Ramos (cell line): ENCODE results near the gene BNC2.

Experiments used
- in situ Hi-C: fragments of 300-500 bp; cut with MboI; formaldehyde crosslinking; loops from one replicate; pipeline ENCODE4 v1.14.3; 2022; ENCODE audit warnings: low sequenced_read_pairs; ENCODE audit not compliant: unreplicated experiment

Gene BNC2

DNA sequence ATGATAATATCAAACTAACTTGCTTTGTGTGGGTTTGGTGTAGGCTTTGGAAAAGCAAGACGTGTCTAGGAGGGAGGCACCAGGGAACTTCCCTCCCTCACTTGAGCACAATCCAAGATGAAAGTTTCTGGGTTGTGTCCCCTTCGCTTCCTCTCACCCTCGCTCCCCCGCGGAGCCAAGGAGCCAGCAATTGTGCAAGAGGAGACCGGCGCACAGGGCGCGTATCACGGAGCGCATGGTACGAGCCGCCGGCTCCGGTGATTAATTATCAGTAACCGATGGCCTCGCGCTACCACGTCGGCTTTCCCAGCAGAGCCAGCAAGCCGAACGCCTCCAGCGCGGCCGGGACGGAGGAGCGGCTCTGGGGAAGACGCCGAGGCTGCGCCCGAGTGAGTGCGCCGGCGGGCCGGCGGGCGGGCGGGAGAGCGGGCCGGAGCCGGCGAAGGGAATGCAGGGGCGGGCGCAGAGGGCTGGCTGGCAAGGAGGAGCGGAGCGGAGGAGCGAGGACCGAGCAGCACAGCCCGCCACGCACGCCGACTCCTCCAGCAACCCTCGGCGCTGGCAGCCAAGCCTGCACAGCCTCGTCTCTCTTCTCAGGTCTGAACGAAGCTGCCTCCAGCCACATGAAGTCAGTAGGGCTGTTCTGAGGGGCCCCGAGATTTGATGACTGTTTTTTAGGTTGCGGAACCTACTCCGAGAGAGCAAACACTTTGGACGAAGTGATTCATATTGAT, 143.6 kb downstream of the BNC2 start:
- in situ Hi-C loops: no loop called here

- in situ Hi-C loops: no loop called here
These were observed 144.4 kb downstream of the BNC2 start for GRCh38 chr9:16726029-16726428.

DNA sequence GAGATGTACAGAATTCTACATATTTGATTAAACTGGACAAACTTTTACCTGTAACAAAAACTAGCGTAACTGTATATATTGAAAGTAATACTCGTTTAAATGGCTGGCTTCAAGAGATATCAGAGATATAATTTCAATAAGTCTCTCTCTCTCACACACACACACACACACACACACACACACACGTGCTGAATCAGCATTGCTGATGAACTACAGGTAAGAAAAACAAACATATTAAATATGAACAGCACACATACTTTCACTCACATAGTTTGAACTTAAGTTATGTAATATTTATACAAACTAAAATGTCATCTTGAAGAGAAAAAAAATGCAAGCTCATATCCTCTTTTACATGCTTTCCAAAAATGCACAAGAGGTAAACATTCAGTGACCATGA, 145.4 kb downstream of the BNC2 start:
- in situ Hi-C loops: no loop called here

- in situ Hi-C loops: no loop called here
These were observed 148.5 kb downstream of the BNC2 start for GRCh38 chr9:16721972-16722371.

DNA sequence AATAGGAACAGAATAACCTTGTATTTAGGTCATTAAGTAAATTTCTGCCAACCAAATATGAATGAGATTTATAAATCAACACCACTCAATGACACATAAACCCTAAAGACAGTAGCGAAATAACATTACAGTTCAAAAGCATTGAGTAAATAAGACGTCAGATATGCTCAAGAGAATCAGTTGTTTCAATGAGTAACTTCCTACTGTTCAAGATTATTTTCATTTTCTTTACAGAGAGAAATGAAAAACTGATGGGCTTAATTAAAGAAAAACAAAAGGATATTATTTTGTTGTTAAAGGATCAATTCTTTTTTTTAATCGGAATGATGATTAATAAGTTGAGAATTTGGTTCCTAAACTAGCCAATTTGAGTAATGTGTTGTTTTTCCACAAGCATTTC, 150.1 kb downstream of the BNC2 start:
- in situ Hi-C loops: no loop called here

GRCh38 chr9:16719921-16720320, 150.5 kb downstream of the BNC2 start:
- in situ Hi-C loops: no loop called here

DNA sequence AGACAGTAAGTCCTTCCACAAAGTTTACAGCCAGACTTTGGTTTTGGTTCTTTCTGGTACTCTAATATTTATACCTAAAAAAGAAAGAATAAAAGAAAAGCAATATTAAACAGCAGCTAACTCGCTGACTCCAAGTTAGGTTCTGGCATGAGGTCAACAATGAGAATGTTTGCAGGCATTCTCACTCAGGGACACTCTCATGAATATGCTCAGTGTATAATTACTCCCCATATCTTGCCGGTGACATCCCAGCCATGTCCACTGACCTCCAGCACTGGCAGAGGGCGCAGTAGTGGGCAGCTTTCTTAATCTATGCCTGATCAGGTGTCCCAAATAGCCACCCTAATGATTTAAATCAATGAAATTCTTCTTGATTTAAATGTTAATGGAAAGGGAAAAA, 151.5 kb downstream of the BNC2 start:
- in situ Hi-C loops: no loop called here

DNA sequence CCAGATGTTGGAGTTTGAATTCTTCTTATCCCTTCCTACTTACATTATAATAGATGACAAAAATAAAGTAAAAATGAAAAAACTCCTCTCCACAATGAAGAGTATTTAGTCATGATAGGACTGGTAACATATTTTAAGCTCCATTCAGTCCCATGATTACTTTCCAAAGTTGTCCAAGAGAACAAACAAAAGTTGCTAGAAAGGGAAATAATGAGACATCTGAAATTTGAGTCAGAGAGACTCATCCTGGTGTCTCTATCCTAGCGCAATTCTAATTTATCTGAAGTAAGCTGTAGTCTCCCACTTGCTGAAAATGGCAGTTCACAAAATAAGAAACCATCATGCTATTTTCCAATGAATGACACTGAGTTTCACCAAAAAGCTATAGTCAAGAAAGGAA, 152.2 kb downstream of the BNC2 start:
- in situ Hi-C loops: no loop called here

DNA sequence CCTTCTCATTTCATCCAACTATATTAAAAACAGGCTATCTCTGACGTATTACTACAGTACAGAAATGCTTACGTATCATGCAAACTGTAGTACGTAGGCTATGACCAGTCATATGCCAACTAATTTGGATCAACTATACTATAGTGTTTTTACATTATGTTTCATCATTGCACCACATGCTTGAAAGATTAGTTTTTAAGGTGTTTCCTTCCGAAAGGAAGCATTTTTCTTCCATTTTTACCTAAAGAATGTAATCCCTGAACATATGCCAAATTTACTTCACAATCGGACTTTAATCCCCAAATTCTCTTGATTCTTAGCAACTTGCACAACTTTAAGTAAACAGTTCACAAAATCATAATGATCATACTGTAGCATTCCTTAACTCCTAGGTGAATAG, 153.9 kb downstream of the BNC2 start:
- in situ Hi-C loops: no loop called here

DNA sequence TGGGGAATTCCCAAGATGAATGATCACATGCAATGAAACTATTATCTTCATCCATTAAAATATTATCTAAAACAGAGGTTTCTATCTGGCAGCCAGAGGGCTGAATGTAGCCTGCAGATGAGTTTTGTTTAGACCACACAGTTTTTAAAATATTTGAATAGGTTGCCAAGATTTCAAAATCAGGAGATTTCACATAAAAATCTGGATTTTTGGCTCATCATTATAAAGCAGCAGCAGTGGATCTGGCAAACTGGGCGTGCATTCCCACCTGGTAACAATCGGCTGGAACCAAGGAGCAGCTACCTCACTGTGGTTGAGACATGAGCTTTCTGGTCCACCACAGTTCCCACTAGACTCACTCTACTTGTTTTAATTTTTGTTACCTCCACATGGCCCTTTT, 155.1 kb downstream of the BNC2 start:
- in situ Hi-C loops: no loop called here

- in situ Hi-C loops: no loop called here
These were observed 157.7 kb downstream of the BNC2 start for GRCh38 chr9:16712787-16713186.

GRCh38 chr9:16710888-16711287, 159.6 kb downstream of the BNC2 start:
- in situ Hi-C loops: no loop called here

DNA sequence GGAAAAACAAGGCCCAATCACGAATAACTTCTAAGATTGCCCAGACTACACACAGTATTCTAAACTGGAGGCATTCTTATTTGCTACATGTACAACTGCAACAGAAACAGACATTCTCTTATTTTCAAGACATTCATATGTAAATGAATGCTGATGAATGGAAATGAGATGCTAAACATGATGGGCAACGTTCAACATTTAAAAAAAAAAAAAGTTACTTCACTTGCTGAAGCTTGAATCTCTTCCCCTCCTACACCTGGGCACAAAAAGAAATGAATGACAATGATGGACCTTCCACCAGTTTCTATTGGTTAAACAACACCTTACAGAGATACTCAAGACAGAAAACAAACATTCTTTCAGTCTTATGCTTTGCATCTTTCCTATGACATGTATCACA, 160.5 kb downstream of the BNC2 start:
- in situ Hi-C loops: no loop called here

GRCh38 chr9:16708656-16709435, 161.6 kb downstream of the BNC2 start:
- in situ Hi-C loops: no loop called here

- in situ Hi-C loops: no loop called here
These were observed 165.3 kb downstream of the BNC2 start for GRCh38 chr9:16705111-16705604.

DNA sequence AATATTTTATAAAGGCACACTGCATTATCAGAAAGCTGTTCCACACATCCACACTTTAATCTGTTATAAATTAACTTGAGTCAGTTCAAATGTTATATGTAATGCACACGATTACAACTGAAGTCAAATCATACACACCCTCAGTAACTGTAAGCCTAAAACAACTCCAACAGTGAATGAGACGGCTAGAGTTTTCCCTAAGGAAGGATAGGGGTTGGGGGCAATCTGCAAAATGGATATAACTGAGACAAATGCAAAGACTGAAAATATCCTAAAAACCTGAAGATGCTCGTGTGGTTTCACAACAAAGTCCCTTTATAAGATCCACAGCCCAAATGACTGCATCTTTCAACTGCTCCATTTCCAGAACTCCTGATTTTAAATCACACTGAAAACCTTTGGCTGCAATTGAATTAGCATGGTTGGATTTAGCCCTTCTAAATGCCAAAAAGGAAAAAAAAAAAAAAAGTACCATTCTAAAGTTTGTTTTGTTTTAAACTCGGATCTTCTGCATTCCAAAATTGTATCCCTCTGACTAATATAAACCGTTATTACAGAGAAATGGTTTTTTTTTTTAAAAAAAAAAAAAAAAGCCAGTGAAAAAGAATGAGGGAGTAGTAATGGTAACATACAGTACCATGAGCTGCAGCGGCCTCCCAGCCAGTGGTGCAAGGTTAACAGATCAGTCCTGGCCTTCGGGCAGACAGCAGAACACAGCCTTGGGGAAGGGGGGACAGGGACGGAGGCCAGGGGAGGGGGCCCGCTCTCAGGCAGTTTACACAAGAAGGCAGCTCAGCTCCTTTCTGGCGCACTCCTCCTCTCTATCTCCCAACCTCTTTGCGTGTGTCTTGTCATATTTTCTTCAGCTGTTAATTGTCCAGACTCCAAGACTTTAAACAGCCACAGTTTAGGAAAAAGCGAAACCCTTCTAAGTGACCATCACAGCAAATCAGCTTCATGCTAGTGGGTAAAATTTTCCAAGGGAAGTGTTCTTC, 166.1 kb downstream of the BNC2 start:
- in situ Hi-C loops: no loop called here

GRCh38 chr9:16701347-16701746, 169.1 kb downstream of the BNC2 start:
- in situ Hi-C loops: no loop called here

GRCh38 chr9:16693616-16694015, 176.9 kb downstream of the BNC2 start:
- in situ Hi-C loops: no loop called here

DNA sequence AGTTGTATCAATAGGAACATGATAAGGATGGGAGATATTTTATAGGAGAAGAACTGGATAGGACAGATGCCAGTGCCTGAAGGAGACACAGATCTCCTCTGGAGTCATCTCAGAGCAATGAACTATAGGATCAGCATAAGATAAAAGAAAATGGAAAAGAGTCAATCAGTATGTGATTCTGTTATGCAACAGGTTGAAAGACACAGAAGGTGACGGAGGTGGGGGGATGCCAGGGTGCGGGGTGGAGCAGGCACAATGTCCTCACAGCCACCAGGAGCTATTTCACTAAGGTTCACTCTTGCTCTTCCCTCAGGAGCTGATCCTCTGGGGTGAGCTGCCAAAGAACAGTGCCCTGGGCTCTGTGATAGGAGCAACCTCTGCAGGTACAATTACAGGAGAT, 179.8 kb downstream of the BNC2 start:
- in situ Hi-C loops: no loop called here

- in situ Hi-C loops: no loop called here
These were observed 180.3 kb downstream of the BNC2 start for GRCh38 chr9:16690205-16690604.
